Keratinocyte (primary cell): ENCODE data around the gene MEG3. TPM values are rescaled to one million over a fixed set of nuclear protein-coding genes. Genes with fewer than 3 reads are reported as not detected.

Source experiments
- DNase-seq: peaks from one replicate; pipeline ENCODE4 v3.0.0-alpha.2; 2011; ENCODE audit warnings: low read depth, missing footprints, low spot score
- FAIRE-seq: peaks from 2 replicates; lab custom pipeline; 2011; peaks lifted over from hg19 to GRCh38; lab: Jason Lieb, UNC
- H2AFZ ChIP-seq: 2 replicates; pipeline ENCODE4 v1.6.0; 2012; ENCODE audit warnings: low read length, control low read depth, inconsistent platforms; ENCODE audit not compliant: control insufficient read depth
- H3K27ac ChIP-seq: 2 replicates; pipeline ENCODE4 v1.5.1; 2011; ENCODE audit warnings: low read length; ENCODE audit not compliant: control insufficient read depth, insufficient read depth
- H3K27me3 ChIP-seq: 3 replicates; pipeline ENCODE4 v1.6.0; 2011; ENCODE audit warnings: low read length; ENCODE audit not compliant: control insufficient read depth, insufficient read depth; ENCODE audit errors: extremely low read depth
- H3K36me3 ChIP-seq, 2 experiments: 2 replicates in 1 of 2; 3 replicates in 1 of 2; pipeline ENCODE4 v1.5.1; 2011; ENCODE audit warnings: low read length in 2 of 2, mild to moderate bottlenecking in 1 of 2; ENCODE audit not compliant: control insufficient read depth in 2 of 2, insufficient read depth in 2 of 2; ENCODE audit errors: extremely low read depth in 1 of 2
- H3K4me1 ChIP-seq: 3 replicates; pipeline ENCODE4 v1.5.1; 2011; ENCODE audit warnings: low read length; ENCODE audit not compliant: control insufficient read depth, insufficient read depth; ENCODE audit errors: extremely low read depth
- H3K4me2 ChIP-seq: 3 replicates; pipeline ENCODE4 v1.6.0; 2011; ENCODE audit warnings: low read depth, low read length; ENCODE audit not compliant: control insufficient read depth, insufficient read depth; ENCODE audit errors: extremely low read depth
- H3K4me3 ChIP-seq, 3 experiments: fragments of 200-600 bp in 1 of 3; sonication (generic) in 1 of 3; 2 replicates in 2 of 3; 3 replicates in 1 of 3; pipeline ENCODE4 v1.5.1; 2011 to 2016; ENCODE audit warnings: low read length in 3 of 3, mild to moderate bottlenecking in 3 of 3, control low read depth in 2 of 3, inconsistent platforms in 1 of 3, low read depth in 1 of 3, mixed read lengths in 1 of 3, mixed run types in 1 of 3, moderate library complexity in 1 of 3; ENCODE audit not compliant: control insufficient read depth in 2 of 3, insufficient read depth in 2 of 3; ENCODE audit errors: extremely low read depth in 1 of 3
- H3K79me2 ChIP-seq: 2 replicates; pipeline ENCODE4 v1.6.0; 2012; ENCODE audit warnings: low read length; ENCODE audit not compliant: control insufficient read depth, insufficient read depth
- H3K9ac ChIP-seq: 3 replicates; pipeline ENCODE4 v1.6.0; 2011; ENCODE audit warnings: low read length; ENCODE audit not compliant: control insufficient read depth, insufficient read depth; ENCODE audit errors: extremely low read depth
- H3K9me1 ChIP-seq: 3 replicates; pipeline ENCODE4 v1.6.0; 2011; ENCODE audit warnings: low read length; ENCODE audit not compliant: control insufficient read depth, insufficient read depth; ENCODE audit errors: extremely low read depth
- H3K9me3 ChIP-seq: 2 replicates; pipeline ENCODE4 v1.5.1; 2012; ENCODE audit warnings: low read depth, low read length; ENCODE audit not compliant: control insufficient read depth
- H4K20me1 ChIP-seq: 3 replicates; pipeline ENCODE4 v1.6.0; 2011; ENCODE audit warnings: low read length; ENCODE audit not compliant: control insufficient read depth, insufficient read depth; ENCODE audit errors: extremely low read depth
- EZH2 ChIP-seq: IDR thresholded peaks from one replicate; pipeline ENCODE4 v1.6.1; 2012; ENCODE audit warnings: inconsistent platforms, mild to moderate bottlenecking, low read length, moderate library complexity
- dilution Hi-C: fragments of 300-500 bp; cut with MboI; formaldehyde crosslinking; loops from one replicate; pipeline ENCODE4 v1.7.0; 2020; ENCODE audit warnings: low sequenced_read_pairs; ENCODE audit not compliant: extremely low pct_ligation_motif_present
- polyA plus RNA-seq, 5 experiments: library from polyadenylated mRNA; depleted of rRNA in 3 of 5; stranded (reverse) in 3 of 5; stranded (forward) in 1 of 5; unstranded in 1 of 5; fragments of >200 nt; gene quantifications; 1 replicate in 1 of 5; 2 replicates in 3 of 5; 3 replicates in 1 of 5; pipeline versions ENCODE4 v1.2.1 to v1.2.3, GENCODE V29; 2011 to 2012; ENCODE audit warnings: missing spikeins in 2 of 5, low read depth in 1 of 5, low replicate concordance in 1 of 5
- TF ChIP-seq, protein P1 (sequence below), 3 experiments: IDR thresholded peaks in 1 of 3; conservative IDR thresholded peaks in 1 of 3; optimal IDR thresholded peaks in 1 of 3; 2 replicates in 2 of 3; 3 replicates in 1 of 3; pipeline versions ENCODE3 to v1.5.1; 2011; ENCODE audit warnings: low read length in 3 of 3, mild to moderate bottlenecking in 3 of 3, moderate library complexity in 2 of 3, control low read depth in 1 of 3, inconsistent platforms in 1 of 3; ENCODE audit not compliant: insufficient read depth in 2 of 3; ENCODE audit errors: extremely low read depth in 1 of 3

MEG3 gene
- polyA plus RNA-seq, 1 donor (not counting 4 experiments of a cell fraction or from before 2014, with no cell fraction given): 5.6 TPM

DNA sequence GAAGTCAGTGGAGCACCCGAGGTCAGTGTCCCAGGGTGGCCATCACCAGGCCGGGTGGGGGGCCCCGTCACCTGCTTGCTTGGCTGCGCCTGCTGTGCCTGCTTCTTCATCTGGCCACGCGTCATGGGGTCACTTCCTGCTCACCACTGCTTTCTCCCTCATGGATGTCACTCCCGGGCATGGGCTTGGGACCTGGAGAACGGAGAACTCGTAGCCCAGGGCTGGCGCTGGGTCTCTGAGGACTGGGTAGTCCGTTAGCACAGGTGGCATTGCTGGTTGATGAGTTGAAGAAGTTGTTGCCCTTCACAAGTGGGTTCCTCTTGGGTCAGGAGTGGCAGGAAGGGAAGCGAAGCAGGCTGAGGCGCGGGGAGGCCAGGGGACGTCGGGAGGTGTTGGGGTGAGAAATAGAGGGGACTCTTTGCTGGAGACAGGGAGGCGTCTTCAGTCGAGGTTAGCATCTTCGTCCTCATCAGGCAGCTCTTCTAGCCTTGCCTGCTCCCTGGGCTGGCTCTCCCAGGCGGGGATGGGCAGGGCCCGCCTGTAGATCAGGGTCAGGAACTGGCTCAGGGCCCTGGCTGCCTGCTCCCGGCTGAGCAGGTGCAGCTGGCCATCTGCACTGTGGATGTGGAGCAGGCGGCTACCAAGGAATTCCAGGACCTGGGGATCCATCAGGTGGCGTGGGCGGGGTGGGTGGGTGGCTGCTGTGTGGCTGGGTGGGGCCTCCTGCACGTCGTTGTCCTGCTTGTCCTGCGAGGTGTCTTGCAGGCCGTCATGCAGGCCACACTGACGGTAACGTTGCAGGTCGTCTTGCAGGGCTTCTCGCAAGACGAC lies 54.6 kb downstream of the MEG3 start:
- Histone ChIP-seq H3K4me3 (no peak overlapping the region), H2AFZ (no peak overlapping the region), H3K9ac (no peak overlapping the region), H3K4me1 (no peaks in the 10 kb centered on the region), H3K9me3 (peaks cover 12% of the 10 kb centered on the region), H3K79me2 (no peaks in the 10 kb centered on the region), H3K27me3 (no peaks in the 10 kb centered on the region), H3K9me1 (no peaks in the 10 kb centered on the region), H4K20me1 (no peaks in the 10 kb centered on the region), H3K4me2 (no peak overlapping the region), H3K36me3 (no peaks in the 10 kb centered on the region), H3K27ac (no peak overlapping the region)
- FAIRE-seq: no peak
- no peak for TF ChIP-seq EZH2
- TF ChIP-seq, protein P1, sequence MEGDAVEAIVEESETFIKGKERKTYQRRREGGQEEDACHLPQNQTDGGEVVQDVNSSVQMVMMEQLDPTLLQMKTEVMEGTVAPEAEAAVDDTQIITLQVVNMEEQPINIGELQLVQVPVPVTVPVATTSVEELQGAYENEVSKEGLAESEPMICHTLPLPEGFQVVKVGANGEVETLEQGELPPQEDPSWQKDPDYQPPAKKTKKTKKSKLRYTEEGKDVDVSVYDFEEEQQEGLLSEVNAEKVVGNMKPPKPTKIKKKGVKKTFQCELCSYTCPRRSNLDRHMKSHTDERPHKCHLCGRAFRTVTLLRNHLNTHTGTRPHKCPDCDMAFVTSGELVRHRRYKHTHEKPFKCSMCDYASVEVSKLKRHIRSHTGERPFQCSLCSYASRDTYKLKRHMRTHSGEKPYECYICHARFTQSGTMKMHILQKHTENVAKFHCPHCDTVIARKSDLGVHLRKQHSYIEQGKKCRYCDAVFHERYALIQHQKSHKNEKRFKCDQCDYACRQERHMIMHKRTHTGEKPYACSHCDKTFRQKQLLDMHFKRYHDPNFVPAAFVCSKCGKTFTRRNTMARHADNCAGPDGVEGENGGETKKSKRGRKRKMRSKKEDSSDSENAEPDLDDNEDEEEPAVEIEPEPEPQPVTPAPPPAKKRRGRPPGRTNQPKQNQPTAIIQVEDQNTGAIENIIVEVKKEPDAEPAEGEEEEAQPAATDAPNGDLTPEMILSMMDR (optimal IDR thresholded peaks at IDR 0.05 in 1 of 3, IDR thresholded peaks at IDR 0.05 in 1 of 3, conservative IDR thresholded peaks at IDR 0.05 in 1 of 3; ENCODE audit: extremely low read depth in 1 of 3, insufficient read depth in 2 of 3, low read length in 3 of 3): no peak
- DNase-seq: no peak
- dilution Hi-C loops: no loop called here

GRCh38 chr14:100881211-100882025 lies 55.5 kb downstream of the MEG3 start:
- TF ChIP-seq, protein P1 (optimal IDR thresholded peaks at IDR 0.05 in 1 of 3, IDR thresholded peaks at IDR 0.05 in 1 of 3, conservative IDR thresholded peaks at IDR 0.05 in 1 of 3; ENCODE audit: extremely low read depth in 1 of 3, insufficient read depth in 2 of 3, low read length in 3 of 3): no peak
- no peak for TF ChIP-seq EZH2
- no peaks in the 10 kb centered on the region for H3K27me3 ChIP-seq
- FAIRE-seq (no peak), DNase-seq (no peak)
- no peaks in the 10 kb centered on the region for H3K9me1 ChIP-seq
- no peak overlapping the region for H3K4me3 ChIP-seq
- no peak overlapping the region for H3K9ac ChIP-seq
- no peak overlapping the region for H3K27ac ChIP-seq
- no peaks in the 10 kb centered on the region for H3K36me3 ChIP-seq
- peaks cover 12% of the 10 kb centered on the region for H3K9me3 ChIP-seq
- no peak overlapping the region for H2AFZ ChIP-seq
- H3K4me2 ChIP-seq: no peak overlapping the region
- no peaks in the 10 kb centered on the region for H3K4me1 ChIP-seq
- H4K20me1 ChIP-seq: no peaks in the 10 kb centered on the region
- dilution Hi-C loops: no loop called here
- no peaks in the 10 kb centered on the region for H3K79me2 ChIP-seq
